Cardiac muscle cell (in vitro differentiated cells and primary cell): ENCODE data around the gene BNC2. TPM values are rescaled to one million over a fixed set of nuclear protein-coding genes. Genes with fewer than 3 reads are reported as not detected.
A peak's percentile ranks its signal among the peaks of the same experiment; 100 is the strongest.

Experiments
- DNase-seq, 2 donors: peaks; one replicate each; pipeline versions ENCODE4 v3.0.0 to v3.0.0-alpha.2; 2010 to 2017; ENCODE audit warnings: low read depth in 1 of 2, low spot score in 1 of 2
- H3K27ac ChIP-seq: fragments of 200-600 bp; sonication (generic); 2 replicates; pipeline ENCODE4 v1.5.1; 2016
- H3K27me3 ChIP-seq: fragments of 200-600 bp; sonication (generic); 2 replicates; pipeline ENCODE4 v1.6.0; 2016; ENCODE audit warnings: control low read depth
- H3K36me3 ChIP-seq: fragments of 200-600 bp; sonication (generic); 2 replicates; pipeline ENCODE4 v1.5.1; 2016; ENCODE audit warnings: control low read depth
- H3K4me1 ChIP-seq: fragments of 200-600 bp; sonication (generic); 2 replicates; pipeline ENCODE4 v1.8.1; 2017; ENCODE audit warnings: low read depth, mild to moderate bottlenecking, mixed run types
- H3K4me3 ChIP-seq: fragments of 200-600 bp; sonication (generic); 2 replicates; pipeline ENCODE4 v1.5.1; 2016; ENCODE audit warnings: mild to moderate bottlenecking
- H3K9me3 ChIP-seq: fragments of 200-600 bp; sonication (generic); 2 replicates; pipeline ENCODE4 v1.5.1; 2017; ENCODE audit warnings: low read depth, mild to moderate bottlenecking, control low read depth
- polyA plus RNA-seq: library from polyadenylated mRNA; unstranded; fragments of >200 nt; fragmentation: Nextera tagmentation; extraction: Ambion mirVana; gene quantifications from 2 replicates; pipeline ENCODE4 v1.2.1, GENCODE V29; 2016
- total RNA-seq: library from RNA; depleted of rRNA; stranded (reverse); fragments of >200 nt; gene quantifications from 2 replicates; pipeline ENCODE4 v1.2.3, GENCODE V29; 2016
- TF ChIP-seq, protein P1 (sequence below): IDR thresholded peaks from 2 replicates; pipeline ENCODE4 v1.5.1; 2012; ENCODE audit warnings: low read depth, mild to moderate bottlenecking, low read length

BNC2 gene
- total and polyA plus RNA-seq, 2 experiments from 2014 or later: 0.54 to 0.55 TPM

- TF ChIP-seq, protein P1, sequence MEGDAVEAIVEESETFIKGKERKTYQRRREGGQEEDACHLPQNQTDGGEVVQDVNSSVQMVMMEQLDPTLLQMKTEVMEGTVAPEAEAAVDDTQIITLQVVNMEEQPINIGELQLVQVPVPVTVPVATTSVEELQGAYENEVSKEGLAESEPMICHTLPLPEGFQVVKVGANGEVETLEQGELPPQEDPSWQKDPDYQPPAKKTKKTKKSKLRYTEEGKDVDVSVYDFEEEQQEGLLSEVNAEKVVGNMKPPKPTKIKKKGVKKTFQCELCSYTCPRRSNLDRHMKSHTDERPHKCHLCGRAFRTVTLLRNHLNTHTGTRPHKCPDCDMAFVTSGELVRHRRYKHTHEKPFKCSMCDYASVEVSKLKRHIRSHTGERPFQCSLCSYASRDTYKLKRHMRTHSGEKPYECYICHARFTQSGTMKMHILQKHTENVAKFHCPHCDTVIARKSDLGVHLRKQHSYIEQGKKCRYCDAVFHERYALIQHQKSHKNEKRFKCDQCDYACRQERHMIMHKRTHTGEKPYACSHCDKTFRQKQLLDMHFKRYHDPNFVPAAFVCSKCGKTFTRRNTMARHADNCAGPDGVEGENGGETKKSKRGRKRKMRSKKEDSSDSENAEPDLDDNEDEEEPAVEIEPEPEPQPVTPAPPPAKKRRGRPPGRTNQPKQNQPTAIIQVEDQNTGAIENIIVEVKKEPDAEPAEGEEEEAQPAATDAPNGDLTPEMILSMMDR: no peak
Observed at GRCh38 chr9:16754662-16755061, 115.8 kb downstream of the BNC2 start.

DNA sequence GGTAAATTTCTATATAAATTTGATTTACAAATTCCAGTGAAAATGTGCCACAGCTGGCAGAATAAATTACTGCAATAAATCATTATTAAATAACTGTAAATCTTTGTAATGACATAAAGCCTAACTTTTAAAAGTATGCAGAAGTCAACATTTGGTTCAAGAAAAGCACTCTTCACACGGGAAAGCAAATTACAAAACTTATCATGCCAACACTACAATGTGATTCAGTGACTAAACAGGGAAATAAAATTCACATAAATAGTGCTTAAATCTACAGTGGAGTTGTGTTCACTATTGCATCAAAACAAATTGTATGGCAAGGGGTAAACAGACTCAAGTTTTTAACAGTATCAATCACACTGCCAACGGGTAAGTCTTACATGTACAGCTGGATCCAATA lies 117.2 kb downstream of the BNC2 start:
- Histone ChIP-seq H3K4me3 (no peak overlapping the region), H3K9me3 (no peaks in the 10 kb centered on the region), H3K36me3 (no peaks in the 10 kb centered on the region), H3K27me3 (peaks cover 47% of the 10 kb centered on the region), H3K4me1 (peaks cover 6% of the 10 kb centered on the region), H3K27ac (no peak overlapping the region)
- TF ChIP-seq, protein P1: no peak
- DNase-seq: no peak

More at GRCh38 chr9:16754662-16755061, 115.8 kb downstream of the BNC2 start:
- no peaks in the 10 kb centered on the region for H3K9me3 ChIP-seq
- no peak overlapping the region for H3K27ac ChIP-seq
- H3K4me3 ChIP-seq: no peak overlapping the region
- peaks cover 39% of the 10 kb centered on the region for H3K27me3 ChIP-seq
- DNase-seq: no peak
- no peaks in the 10 kb centered on the region for H3K36me3 ChIP-seq
- peaks cover 6% of the 10 kb centered on the region for H3K4me1 ChIP-seq

DNA sequence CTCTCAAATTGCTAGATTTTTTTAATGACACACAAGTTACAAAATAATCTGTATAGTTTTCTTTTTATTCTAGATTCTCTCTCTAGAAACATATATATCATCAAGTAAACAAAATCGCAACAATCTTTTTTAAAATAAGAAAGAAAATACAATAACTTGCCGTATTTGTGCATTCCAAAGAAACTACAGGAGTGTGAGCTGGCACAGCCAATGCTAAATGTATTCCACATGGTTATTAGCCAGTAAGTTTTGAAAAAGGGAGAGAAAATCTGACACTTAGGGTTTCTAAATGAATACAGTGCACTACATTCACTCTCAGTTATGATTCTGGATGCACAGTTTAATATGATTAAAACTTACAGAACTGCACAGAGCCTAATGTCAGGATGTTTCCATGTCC lies 117.9 kb downstream of the BNC2 start:
- no peak for DNase-seq
- no peak overlapping the region for H3K4me3 ChIP-seq
- no peaks in the 10 kb centered on the region for H3K9me3 ChIP-seq
- H3K27ac ChIP-seq: no peak overlapping the region
- peaks cover 54% of the 10 kb centered on the region for H3K27me3 ChIP-seq
- TF ChIP-seq, protein P1: no peak
- no peaks in the 10 kb centered on the region for H3K36me3 ChIP-seq
- peaks cover 2% of the 10 kb centered on the region for H3K4me1 ChIP-seq

DNA sequence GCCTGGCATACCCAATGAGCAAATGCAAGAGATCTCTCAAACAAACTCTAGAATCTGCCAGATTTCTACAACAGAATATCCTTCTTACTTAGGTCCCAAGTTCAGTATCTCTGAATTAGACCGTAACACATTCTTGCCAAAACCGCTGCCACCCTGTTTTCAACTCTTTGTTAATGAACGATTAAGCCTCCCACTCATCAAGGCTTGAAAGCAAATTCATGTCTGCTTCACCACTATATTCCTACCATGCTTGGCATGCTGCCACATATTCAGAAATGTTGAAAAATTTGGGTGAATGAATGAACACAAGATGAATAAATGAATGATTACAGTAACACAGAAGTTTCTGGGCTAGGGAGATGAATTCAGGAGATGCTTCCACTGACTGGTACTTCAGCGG lies 119.9 kb downstream of the BNC2 start:
- TF ChIP-seq, protein P1: no peak
- H3K27ac ChIP-seq: no peak overlapping the region
- H3K27me3 ChIP-seq: peaks cover 64% of the 10 kb centered on the region

DNA sequence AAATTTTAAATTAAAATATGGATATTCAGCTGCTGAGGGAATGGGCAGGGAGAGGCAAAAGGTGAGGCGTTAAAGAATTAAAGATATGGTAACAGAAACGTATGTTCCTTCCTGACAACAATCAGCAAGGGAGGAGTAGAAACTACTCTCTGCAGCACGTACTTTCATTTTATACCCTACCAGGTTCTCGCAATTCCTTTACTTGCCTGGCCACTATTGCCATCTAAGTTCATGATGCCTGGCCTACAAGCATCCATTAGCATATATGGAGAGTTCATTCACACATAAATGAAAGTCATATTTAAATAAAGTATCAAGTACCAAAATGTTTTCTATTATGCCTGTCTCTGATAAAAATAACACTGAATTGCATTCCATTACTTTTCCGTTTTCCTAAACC lies 125.1 kb downstream of the BNC2 start:
- Histone ChIP-seq H3K4me3 (no peak overlapping the region), H3K9me3 (no peaks in the 10 kb centered on the region), H3K4me1 (no peaks in the 10 kb centered on the region), H3K27ac (no peak overlapping the region), H3K27me3 (peaks cover 82% of the 10 kb centered on the region), H3K36me3 (no peaks in the 10 kb centered on the region)
- DNase-seq: no peak
- TF ChIP-seq, protein P1: no peak

More for the DNA sequence above, 119.9 kb downstream of the BNC2 start:
- H3K36me3 ChIP-seq: no peaks in the 10 kb centered on the region
- no peaks in the 10 kb centered on the region for H3K4me1 ChIP-seq
- H3K4me3 ChIP-seq: no peak overlapping the region
- no peaks in the 10 kb centered on the region for H3K9me3 ChIP-seq
- DNase-seq: no peak

DNA sequence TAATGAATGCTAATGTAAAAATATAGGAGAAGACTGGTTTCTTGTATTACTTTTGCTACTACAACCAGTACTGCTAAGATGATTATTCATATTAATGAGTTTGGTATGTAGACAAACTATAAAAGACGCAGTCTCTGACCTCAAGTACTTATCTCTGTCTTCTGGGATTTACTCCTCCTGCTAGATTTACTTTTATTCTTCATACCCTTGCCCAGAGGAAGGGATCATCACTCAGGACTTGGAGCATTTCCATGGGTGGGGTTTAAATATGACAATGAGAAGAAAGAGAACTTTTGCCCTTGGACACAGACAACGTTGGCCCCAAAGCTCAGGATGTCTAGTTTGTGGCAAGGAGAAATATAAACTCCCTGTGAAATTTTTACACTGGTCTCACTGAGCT lies 126.1 kb downstream of the BNC2 start:
- DNase-seq: peak in 1 of 2 donors; percentile 60
- Histone ChIP-seq H3K4me3 (no peak overlapping the region), H3K27me3 (peaks cover 83% of the 10 kb centered on the region), H3K36me3 (no peaks in the 10 kb centered on the region), H3K9me3 (no peaks in the 10 kb centered on the region), H3K27ac (no peak overlapping the region), H3K4me1 (no peaks in the 10 kb centered on the region)
- TF ChIP-seq, protein P1: no peak
